Ishikawa (cell line): ENCODE results near the gene HCFC1.

Experiments
- CEBPB ChIP-seq: IDR thresholded peaks from 2 replicates; pipeline ENCODE4 v1.6.1; 2012
- CREB1 ChIP-seq: IDR thresholded peaks from 2 replicates; pipeline ENCODE4 v1.6.1; 2012; ENCODE audit warnings: low read depth
- EGR1 ChIP-seq: IDR thresholded peaks from 2 replicates; pipeline ENCODE4 v1.6.1; 2012
- EP300 ChIP-seq: IDR thresholded peaks from 2 replicates; pipeline ENCODE4 v1.6.1; 2012; ENCODE audit warnings: borderline replicate concordance
- FOXM1 ChIP-seq: IDR thresholded peaks from 2 replicates; pipeline ENCODE4 v1.6.1; 2012; ENCODE audit warnings: low read depth, borderline replicate concordance
- MAX ChIP-seq: IDR thresholded peaks from 2 replicates; pipeline ENCODE4 v1.6.1; 2012
- NFIC ChIP-seq: IDR thresholded peaks from 2 replicates; pipeline ENCODE4 v1.6.1; 2012
- RAD21 ChIP-seq: IDR thresholded peaks from 2 replicates; pipeline ENCODE4 v1.6.1; 2012; ENCODE audit warnings: low read depth
- REST ChIP-seq: IDR thresholded peaks from 2 replicates; pipeline ENCODE4 v1.6.1; 2012; ENCODE audit warnings: low read depth, mild to moderate bottlenecking
- TAF1 ChIP-seq: IDR thresholded peaks from 2 replicates; pipeline ENCODE4 v1.6.1; 2012; ENCODE audit warnings: low read depth, mild to moderate bottlenecking
- TCF12 ChIP-seq: IDR thresholded peaks from 2 replicates; pipeline ENCODE4 v1.6.1; 2012; ENCODE audit warnings: low read depth
- TEAD4 ChIP-seq: IDR thresholded peaks from 2 replicates; pipeline ENCODE4 v1.6.1; 2012
- USF1 ChIP-seq: IDR thresholded peaks from 2 replicates; pipeline ENCODE4 v1.6.1; 2012
- YY1 ChIP-seq: IDR thresholded peaks from 2 replicates; pipeline ENCODE4 v1.6.1; 2012; ENCODE audit warnings: low read depth
- ZBTB7A ChIP-seq: IDR thresholded peaks from 2 replicates; pipeline ENCODE4 v1.6.1; 2012; ENCODE audit warnings: low read depth

Gene HCFC1

GRCh38 chrX:153993079-153993478 is 21.5 kb upstream of the HCFC1 start:
- TF ChIP-seq YY1 (no peak), CEBPB (no peak), USF1 (no peak), FOXM1 (no peak), NFIC (no peak), ZBTB7A (no peak), EGR1 (no peak), REST (no peak), MAX (no peak), CREB1 (no peak), TEAD4 (no peak), RAD21 (no peak), TCF12 (no peak), EP300 (no peak), TAF1 (no peak)

GRCh38 chrX:153992180-153992579 is 20.6 kb upstream of the HCFC1 start:
- no peak for TF ChIP-seq TCF12
- no peak for TF ChIP-seq RAD21
- no peak for TF ChIP-seq EP300
- no peak for TF ChIP-seq MAX
- TF ChIP-seq ZBTB7A, result no peak
- no peak for TF ChIP-seq NFIC
- TF ChIP-seq EGR1, result no peak
- no peak for TF ChIP-seq TAF1
- TF ChIP-seq FOXM1, result no peak
- TF ChIP-seq USF1, result no peak
- TF ChIP-seq CEBPB, result no peak
- TF ChIP-seq CREB1, result no peak
- TF ChIP-seq YY1, result no peak
- TF ChIP-seq REST, result no peak
- TF ChIP-seq TEAD4, result no peak

GRCh38 chrX:153991013-153991580 is 19.5 kb upstream of the HCFC1 start:
- TF ChIP-seq REST, result no peak
- no peak for TF ChIP-seq EGR1
- TF ChIP-seq TEAD4, result no peak
- TF ChIP-seq MAX, result no peak
- TF ChIP-seq FOXM1, result no peak
- no peak for TF ChIP-seq RAD21
- no peak for TF ChIP-seq TAF1
- TF ChIP-seq ZBTB7A, result no peak
- no peak for TF ChIP-seq USF1
- TF ChIP-seq CEBPB, result no peak
- TF ChIP-seq YY1, result no peak
- TF ChIP-seq TCF12, result no peak
- no peak for TF ChIP-seq CREB1
- no peak for TF ChIP-seq NFIC
- no peak for TF ChIP-seq EP300
